Muscle layer of colon (tissue), 2 donors: ENCODE measurements around the gene SLC22A16.

ENCODE experiments used
- H3K27ac ChIP-seq: one replicate; pipeline ENCODE4 v1.7.0; 2013; ENCODE audit warnings: low read depth, mild to moderate bottlenecking, low read length, moderate library complexity
- H3K27me3 ChIP-seq, 2 donors: one replicate each; pipeline ENCODE4 v1.7.0; 2013; ENCODE audit warnings: low read length in 2 of 2, mild to moderate bottlenecking in 2 of 2; ENCODE audit not compliant: insufficient read depth in 2 of 2, control insufficient read depth in 1 of 2
- H3K36me3 ChIP-seq: one replicate; pipeline ENCODE4 v1.7.0; 2013; ENCODE audit warnings: mild to moderate bottlenecking, low read length; ENCODE audit not compliant: insufficient read depth
- H3K4me1 ChIP-seq: one replicate; pipeline ENCODE4 v1.7.0; 2013; ENCODE audit warnings: mild to moderate bottlenecking, low read length; ENCODE audit not compliant: insufficient read depth
- H3K4me3 ChIP-seq, 2 donors: one replicate each; pipeline ENCODE4 v1.7.0; 2013; ENCODE audit warnings: low read length in 2 of 2, low read depth in 1 of 2, mild to moderate bottlenecking in 1 of 2, moderate library complexity in 1 of 2
- H3K9ac ChIP-seq: one replicate; pipeline ENCODE4 v1.7.0; 2013; ENCODE audit warnings: low read length
- H3K9me3 ChIP-seq: one replicate; pipeline ENCODE4 v1.7.0; 2013; ENCODE audit warnings: mild to moderate bottlenecking, low read length
- donor health status: abdominal sarcoma.
- donor health status: Adenocarcinoma of cecum.

Gene SLC22A16

GRCh38 chr6:110434961-110435602 is 41.3 kb downstream of the SLC22A16 start:
- Histone ChIP-seq H3K36me3 (no peaks in the 10 kb centered on the region), H3K9me3 (no peaks in the 10 kb centered on the region), H3K9ac (no peak overlapping the region), H3K4me3 (no peak overlapping the region), H3K4me1 (no peaks in the 10 kb centered on the region), H3K27ac (no peak overlapping the region), H3K27me3 (no peaks in the 10 kb centered on the region)

DNA sequence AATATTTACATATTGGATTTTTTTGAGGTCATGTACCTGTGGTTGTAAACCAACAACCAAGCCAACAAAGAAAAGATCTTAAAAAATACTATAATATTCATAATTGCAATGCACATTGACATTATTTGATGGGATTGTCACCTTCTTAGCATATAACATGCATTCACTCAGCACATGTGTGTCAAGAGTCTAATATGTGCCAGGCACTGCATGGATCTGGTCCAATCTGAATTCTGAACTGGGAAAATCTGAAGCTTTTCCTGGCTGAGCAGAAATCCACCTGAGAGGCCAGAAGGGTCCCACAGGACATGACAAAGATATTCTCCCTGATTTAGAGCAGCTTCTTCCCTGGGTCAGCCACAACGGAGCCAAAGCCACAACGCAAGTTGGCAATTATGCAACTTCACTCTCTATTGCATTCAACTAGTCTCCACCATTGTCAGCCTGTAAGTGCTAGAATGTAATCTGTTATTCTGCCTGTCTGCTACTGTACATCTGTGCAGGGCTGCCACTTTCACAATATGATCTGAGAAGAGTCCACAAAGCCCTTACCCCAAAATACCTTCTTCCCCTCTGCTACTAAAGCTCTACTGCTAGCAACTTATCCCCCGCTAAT is 44.0 kb downstream of the SLC22A16 start:
- no peaks in the 10 kb centered on the region for H3K9me3 ChIP-seq
- no peak overlapping the region for H3K27ac ChIP-seq
- H3K4me1 ChIP-seq: no peaks in the 10 kb centered on the region
- no peak overlapping the region for H3K4me3 ChIP-seq
- H3K27me3 ChIP-seq: no peaks in the 10 kb centered on the region
- no peak overlapping the region for H3K9ac ChIP-seq
- no peaks in the 10 kb centered on the region for H3K36me3 ChIP-seq

DNA sequence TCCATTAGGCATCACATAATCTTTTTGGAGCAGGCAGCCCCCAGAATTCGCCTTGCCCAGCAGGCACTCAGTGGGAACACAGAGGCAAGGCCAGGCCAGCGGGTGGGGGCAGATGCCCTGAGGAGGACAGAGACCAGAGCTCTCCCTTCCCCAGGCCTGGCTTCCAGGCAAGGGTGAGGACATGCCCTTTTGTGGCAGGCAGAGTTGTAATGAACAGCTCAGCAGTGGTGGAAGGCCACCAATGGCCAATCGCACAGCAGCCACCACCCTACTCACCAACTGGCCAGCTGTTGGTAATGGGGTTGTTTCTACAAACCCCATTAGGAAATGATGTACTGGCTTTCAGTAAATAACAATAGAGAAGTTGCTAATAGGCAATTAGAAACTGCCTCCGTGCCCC is 45.7 kb downstream of the SLC22A16 start:
- no peaks in the 10 kb centered on the region for H3K36me3 ChIP-seq
- H3K9me3 ChIP-seq: no peaks in the 10 kb centered on the region
- H3K4me3 ChIP-seq: no peak overlapping the region
- H3K27ac ChIP-seq: no peak overlapping the region
- no peak overlapping the region for H3K9ac ChIP-seq
- no peaks in the 10 kb centered on the region for H3K27me3 ChIP-seq
- no peaks in the 10 kb centered on the region for H3K4me1 ChIP-seq

GRCh38 chr6:110430236-110430635 is 46.2 kb downstream of the SLC22A16 start:
- no peaks in the 10 kb centered on the region for H3K9me3 ChIP-seq
- no peaks in the 10 kb centered on the region for H3K4me1 ChIP-seq
- H3K27ac ChIP-seq: no peak overlapping the region
- H3K4me3 ChIP-seq: no peak overlapping the region
- no peaks in the 10 kb centered on the region for H3K36me3 ChIP-seq
- no peaks in the 10 kb centered on the region for H3K27me3 ChIP-seq
- H3K9ac ChIP-seq: no peak overlapping the region

DNA sequence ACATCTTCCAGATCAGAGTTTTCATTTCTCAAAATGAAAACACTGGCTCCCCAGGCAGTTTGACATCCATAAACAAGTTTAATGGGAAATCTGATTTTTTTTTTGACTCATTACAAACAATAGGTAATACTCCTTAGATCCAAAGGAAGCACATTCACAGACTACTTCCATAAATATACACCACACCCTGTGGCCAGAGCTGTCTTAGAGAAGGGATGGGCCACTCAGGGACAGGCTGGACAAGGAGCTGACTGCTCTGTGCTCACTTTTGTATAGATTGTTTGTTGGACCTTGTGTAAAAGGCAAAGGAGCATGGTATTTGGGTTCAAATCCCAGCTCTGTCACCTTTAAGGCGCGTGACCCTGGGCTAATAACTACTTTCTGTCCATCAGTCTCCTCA is 48.3 kb downstream of the SLC22A16 start:
- H3K27ac ChIP-seq: no peak overlapping the region
- no peak overlapping the region for H3K4me3 ChIP-seq
- no peaks in the 10 kb centered on the region for H3K27me3 ChIP-seq
- H3K9ac ChIP-seq: no peak overlapping the region
- H3K36me3 ChIP-seq: no peaks in the 10 kb centered on the region
- H3K9me3 ChIP-seq: no peaks in the 10 kb centered on the region
- H3K4me1 ChIP-seq: no peaks in the 10 kb centered on the region

GRCh38 chr6:110425816-110426215 is 50.6 kb downstream of the SLC22A16 start:
- Histone ChIP-seq H3K36me3 (no peaks in the 10 kb centered on the region), H3K9ac (no peak overlapping the region), H3K9me3 (no peaks in the 10 kb centered on the region), H3K27me3 (no peaks in the 10 kb centered on the region), H3K4me3 (no peak overlapping the region), H3K27ac (no peak overlapping the region), H3K4me1 (no peaks in the 10 kb centered on the region)

DNA sequence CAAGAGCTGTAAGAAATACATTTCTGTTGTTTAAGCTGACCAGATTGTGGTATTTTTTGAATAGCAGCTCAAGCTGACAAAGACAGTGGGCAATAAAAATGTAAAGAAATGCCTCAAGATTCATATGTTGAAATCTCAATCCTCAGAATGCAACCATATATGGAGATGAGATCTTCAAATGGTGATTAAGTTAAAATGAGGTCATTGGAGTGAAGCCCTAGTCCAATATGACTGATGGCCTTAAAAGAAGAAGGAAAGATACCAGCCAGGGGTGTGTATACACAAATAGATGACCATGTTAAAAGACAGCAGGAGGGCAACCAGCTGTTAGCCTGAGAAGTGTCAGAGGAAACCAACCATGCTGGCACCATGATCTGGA is 54.0 kb downstream of the SLC22A16 start:
- H3K36me3 ChIP-seq: no peaks in the 10 kb centered on the region
- H3K27ac ChIP-seq: no peak overlapping the region
- no peaks in the 10 kb centered on the region for H3K9me3 ChIP-seq
- no peak overlapping the region for H3K4me3 ChIP-seq
- H3K27me3 ChIP-seq: no peaks in the 10 kb centered on the region
- no peaks in the 10 kb centered on the region for H3K4me1 ChIP-seq
- no peak overlapping the region for H3K9ac ChIP-seq

DNA sequence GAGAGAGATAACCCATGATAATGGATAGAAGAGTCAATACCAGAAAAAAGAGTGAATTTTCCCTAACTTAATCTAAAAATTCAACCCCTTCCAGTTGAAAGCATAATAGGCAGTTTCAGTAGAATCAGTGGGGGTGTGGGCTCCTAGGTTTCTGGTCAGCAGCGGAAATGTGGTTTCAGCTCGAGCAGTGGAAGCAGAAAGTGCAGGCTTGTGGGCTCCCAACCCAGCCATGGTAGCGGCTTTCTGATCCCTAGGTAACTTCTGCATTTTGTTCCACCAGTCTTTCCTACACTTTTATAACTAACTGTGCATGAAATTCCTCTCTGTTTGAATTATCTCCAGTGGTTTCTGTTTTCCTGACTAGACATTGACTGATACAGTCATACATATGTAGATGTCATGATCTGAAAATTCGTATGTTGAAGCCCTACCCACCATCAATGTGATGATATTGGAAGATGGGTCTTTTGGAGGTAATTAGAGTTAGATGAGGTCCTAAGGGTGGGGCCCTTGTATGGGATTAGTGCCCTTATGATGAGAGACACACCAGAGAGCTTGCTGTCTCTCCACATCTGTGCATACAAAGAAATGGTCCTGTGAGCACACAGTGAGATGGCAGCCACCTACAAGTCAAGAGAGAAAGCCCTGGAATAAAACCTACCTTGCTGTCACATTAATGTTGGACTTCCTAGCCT is 54.5 kb downstream of the SLC22A16 start:
- Histone ChIP-seq H3K4me3 (no peak overlapping the region), H3K36me3 (no peaks in the 10 kb centered on the region), H3K4me1 (peaks cover 3% of the 10 kb centered on the region), H3K9ac (no peak overlapping the region), H3K27ac (no peak overlapping the region), H3K27me3 (no peaks in the 10 kb centered on the region), H3K9me3 (no peaks in the 10 kb centered on the region)

- no peak overlapping the region for H3K27ac ChIP-seq
These were observed 57.2 kb downstream of the SLC22A16 start for GRCh38 chr6:110419028-110419739.

DNA sequence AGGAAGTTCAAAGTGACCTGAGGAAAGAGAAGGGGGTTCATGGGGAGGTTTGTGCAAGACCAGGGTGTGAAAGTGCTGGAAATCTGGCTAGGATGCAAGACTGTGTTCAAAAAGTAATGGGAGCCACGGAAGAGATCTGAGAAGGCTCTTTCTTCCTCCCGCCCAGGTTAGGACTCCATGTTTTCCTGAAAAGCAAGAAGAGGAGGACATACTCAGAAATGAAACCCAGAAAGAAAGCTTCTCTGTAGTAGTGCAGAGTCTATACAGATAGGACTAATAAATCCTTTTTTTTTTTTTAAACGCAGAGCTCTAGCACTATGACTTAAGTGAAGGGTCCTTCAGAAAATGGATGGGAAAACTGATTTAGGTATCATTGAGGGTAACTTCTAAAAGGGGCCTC is 57.8 kb downstream of the SLC22A16 start:
- Histone ChIP-seq H3K4me3 (no peak overlapping the region), H3K4me1 (peaks cover 20% of the 10 kb centered on the region), H3K36me3 (no peaks in the 10 kb centered on the region), H3K27me3 (no peaks in the 10 kb centered on the region), H3K27ac (no peak overlapping the region), H3K9ac (no peak overlapping the region), H3K9me3 (no peaks in the 10 kb centered on the region)

More at GRCh38 chr6:110419028-110419739, 57.2 kb downstream of the SLC22A16 start:
- Histone ChIP-seq H3K4me1 (peaks cover 20% of the 10 kb centered on the region), H3K36me3 (no peaks in the 10 kb centered on the region), H3K9ac (no peak overlapping the region), H3K4me3 (no peak overlapping the region), H3K27me3 (no peaks in the 10 kb centered on the region), H3K9me3 (no peaks in the 10 kb centered on the region)

- Histone ChIP-seq H3K27ac (peak within 1 kb of the TSS; percentile 69), H3K9ac (no peak within 1 kb of the TSS), H3K4me1 (peaks cover 20% of the 10 kb centered on the region), H3K36me3 (no peaks in the 10 kb centered on the region), H3K9me3 (no peaks in the 10 kb centered on the region), H3K27me3 (no peaks in the 10 kb centered on the region), H3K4me3 (peak within 1 kb of the TSS; percentile 9 to 55)
These were observed 61.1 kb downstream of the SLC22A16 start, which contains the start of gene DDO for GRCh38 chr6:110415086-110415916. Gene DDO, minus strand, starts transcription at chr6:110415575. Its CDS starts 2,113 bp downstream, at chr6:110413462.
